ENCODE measurements around the gene INTS6.

INTS6 gene

GRCh38 chr13:51347099-51347498, 105.7 kb downstream of the INTS6 start:
- DNase-seq, result no peak

GRCh38 chr13:51346397-51346796, 106.4 kb downstream of the INTS6 start:
- DNase-seq, result no peak

- DNase-seq, result no peak
These were observed 109.4 kb downstream of the INTS6 start for GRCh38 chr13:51343475-51343874.

GRCh38 chr13:51342706-51343105, 110.1 kb downstream of the INTS6 start:
- no peak for DNase-seq

GRCh38 chr13:51341791-51342190, 111.0 kb downstream of the INTS6 start:
- no peak for DNase-seq

- no peak for DNase-seq
These were observed 111.6 kb downstream of the INTS6 start for GRCh38 chr13:51341232-51341631.

GRCh38 chr13:51339952-51340732, 112.7 kb downstream of the INTS6 start:
- DNase-seq, result no peak

- DNase-seq, result no peak
These were observed 113.5 kb downstream of the INTS6 start, which contains the start of gene SERPINE3 for GRCh38 chr13:51339354-51339753. TSS of gene SERPINE3 (plus strand) at chr13:51339691. CDS start at chr13:51341092, 1,401 bp downstream.

- DNase-seq, result no peak
These were observed 116.1 kb downstream of the INTS6 start for GRCh38 chr13:51336746-51337145.

GRCh38 chr13:51333826-51334225, 119.0 kb downstream of the INTS6 start:
- no peak for DNase-seq

- DNase-seq, result no peak
These were observed 119.4 kb downstream of the INTS6 start for GRCh38 chr13:51333421-51333820.

GRCh38 chr13:51332566-51333361, 120.1 kb downstream of the INTS6 start:
- DNase-seq, result no peak

- DNase-seq, result no peak
These were observed 121.4 kb downstream of the INTS6 start for GRCh38 chr13:51331354-51331861.

- no peak for DNase-seq
These were observed 122.0 kb downstream of the INTS6 start for GRCh38 chr13:51330791-51331190.

GRCh38 chr13:51329606-51330005, 123.2 kb downstream of the INTS6 start:
- DNase-seq, result no peak

- no peak for DNase-seq
These were observed 124.3 kb downstream of the INTS6 start for GRCh38 chr13:51328488-51328887.

GRCh38 chr13:51327961-51328360, 124.9 kb downstream of the INTS6 start:
- no peak for DNase-seq

GRCh38 chr13:51326777-51327176, 126.1 kb downstream of the INTS6 start:
- DNase-seq, result no peak

GRCh38 chr13:51325837-51326236, 127.0 kb downstream of the INTS6 start:
- no peak for DNase-seq

- no peak for DNase-seq
These were observed 128.0 kb downstream of the INTS6 start for GRCh38 chr13:51324714-51325420.

- no peak for DNase-seq
These were observed 128.9 kb downstream of the INTS6 start for GRCh38 chr13:51323824-51324511.

GRCh38 chr13:51322826-51323225, 130.0 kb downstream of the INTS6 start:
- no peak for DNase-seq
